ENCODE data around the gene OR6C3.
"Not testable (repeated sequence)": the region's sequence is repeated elsewhere in the genome, so short reads cannot be mapped to it uniquely, and the experiment has no call there.

OR6C3 gene

DNA sequence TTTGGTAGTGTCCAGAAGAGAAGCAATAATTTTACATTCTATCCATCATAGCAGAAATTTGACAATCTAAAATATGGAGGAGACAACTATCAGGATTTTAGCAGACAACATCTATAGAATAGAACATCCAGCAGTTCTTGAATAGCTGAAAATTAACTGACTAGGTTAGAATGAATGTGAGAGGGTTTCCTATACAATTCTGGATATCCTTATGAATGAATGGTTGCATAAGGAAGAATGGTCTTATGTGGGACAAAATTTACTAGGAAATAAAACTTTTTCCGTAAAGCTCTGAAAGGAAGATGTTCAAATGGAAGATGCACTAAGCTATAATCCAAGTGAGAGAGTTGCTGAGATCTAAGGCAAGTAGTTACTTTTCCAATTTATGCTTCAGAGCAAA, at the start of gene OR6C3:
Gene OR6C3 (plus strand): TSS at position 301 of the 400 bp plus-strand sequence. CDS start 955 bp downstream, outside the sequence.
- DNase-seq, result no peak

DNA sequence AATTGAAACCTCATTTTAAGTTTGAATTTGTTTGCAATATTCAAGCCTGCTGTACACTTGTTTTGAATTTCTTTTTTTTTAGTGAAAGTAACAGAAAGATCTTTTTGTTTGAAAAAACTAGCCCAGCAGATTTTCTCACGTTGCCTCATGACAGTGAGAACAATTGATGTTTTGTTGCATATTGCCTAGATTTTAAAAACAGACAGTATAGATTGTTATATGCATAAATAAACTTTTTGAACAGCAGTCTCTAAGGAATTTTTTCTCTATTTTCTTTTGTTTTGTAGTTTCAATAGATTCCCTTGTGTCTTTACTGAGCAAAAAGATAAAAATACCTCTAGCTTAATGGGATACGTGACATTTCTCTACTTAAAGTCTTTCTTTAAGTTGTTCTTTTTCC, 49.6 kb upstream of the OR6C3 start:
- no peak for DNase-seq

DNA sequence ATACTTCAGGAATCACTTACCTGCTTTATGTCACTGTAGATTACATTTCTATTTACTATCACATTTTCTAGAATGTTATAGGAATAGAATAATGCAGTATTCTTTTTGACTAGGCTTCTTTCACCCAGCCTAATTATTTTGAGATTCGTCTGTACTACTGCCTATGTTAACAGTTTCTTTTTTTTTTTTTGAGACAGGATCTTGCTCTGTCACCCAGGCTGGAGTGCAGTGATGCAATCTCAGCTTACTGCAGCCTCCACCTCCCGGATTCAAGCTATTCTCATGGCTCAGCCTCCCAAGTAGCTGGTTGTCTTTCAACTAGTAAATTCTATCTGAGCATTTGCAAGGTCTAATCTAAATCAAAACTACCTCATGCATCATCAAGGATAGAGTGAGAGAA, 40.5 kb upstream of the OR6C3 start:
- DNase-seq, result no peak

DNA sequence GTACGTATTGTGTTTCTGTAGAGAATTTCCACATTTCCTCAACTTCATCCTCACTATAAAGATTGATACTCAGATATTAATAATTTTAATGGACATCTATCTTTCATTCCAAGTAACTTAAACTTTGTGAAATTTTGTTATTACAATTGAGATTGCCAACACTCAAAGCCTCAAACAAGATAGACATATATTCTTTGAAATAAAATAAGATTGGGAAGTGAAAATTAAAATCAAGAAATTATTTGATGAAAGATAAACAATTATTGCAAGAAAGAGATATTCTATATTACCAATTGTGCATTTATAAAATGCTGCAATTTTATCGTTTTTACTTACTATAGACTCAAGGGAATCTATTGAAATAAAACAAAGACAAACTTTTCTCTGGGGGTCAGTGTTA, 34.1 kb upstream of the OR6C3 start, which contains the start of gene OR6C6:
Gene OR6C6 (minus strand): TSS at position 101 of the 400 bp plus-strand sequence. CDS start 1,337 bp downstream, outside the sequence.
- no peak for DNase-seq

DNA sequence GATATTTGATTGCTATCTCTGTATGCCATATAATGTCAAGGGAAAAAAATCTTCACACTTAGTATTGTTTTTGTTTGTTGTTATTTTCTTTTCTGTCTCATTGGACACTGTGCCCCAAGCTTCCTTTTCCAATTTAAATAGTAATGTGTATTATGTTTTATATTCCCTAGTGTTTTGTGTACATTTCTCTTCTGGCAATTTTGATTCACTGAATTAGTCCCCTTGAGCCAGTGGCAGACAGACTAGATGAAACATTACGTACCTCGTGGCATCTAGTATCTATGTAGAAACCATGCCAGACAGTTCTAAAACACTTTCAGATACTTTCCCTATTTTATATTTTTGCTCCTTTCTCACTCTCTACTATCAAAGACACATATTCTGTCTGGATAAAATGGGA, 16.5 kb upstream of the OR6C3 start, which contains the start of gene OR6C1:
Gene OR6C1 (plus strand): TSS at position 301 of the 400 bp plus-strand sequence. CDS start 6,257 bp downstream, outside the sequence.
- DNase-seq, result no peak

DNA sequence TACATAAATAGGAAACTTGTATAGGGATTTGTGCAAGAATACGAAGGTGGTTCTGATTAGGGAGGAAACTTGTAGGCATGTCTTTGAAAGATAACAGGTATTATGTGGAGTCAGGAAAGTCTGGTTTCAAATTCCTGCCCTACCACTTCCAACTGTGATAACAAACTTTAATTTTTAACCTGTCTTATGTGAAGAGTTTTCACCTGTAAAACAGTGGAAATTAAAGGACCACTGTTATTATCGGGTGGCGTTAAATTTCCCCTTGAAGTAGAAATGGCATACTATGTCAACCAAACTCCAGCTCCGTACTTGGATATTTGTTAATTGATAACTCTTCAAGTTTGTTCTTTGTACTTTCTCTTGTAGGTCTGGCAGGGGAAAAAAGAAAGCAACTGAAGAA, 10.3 kb upstream of the OR6C3 start:
- DNase-seq, result no peak

DNA sequence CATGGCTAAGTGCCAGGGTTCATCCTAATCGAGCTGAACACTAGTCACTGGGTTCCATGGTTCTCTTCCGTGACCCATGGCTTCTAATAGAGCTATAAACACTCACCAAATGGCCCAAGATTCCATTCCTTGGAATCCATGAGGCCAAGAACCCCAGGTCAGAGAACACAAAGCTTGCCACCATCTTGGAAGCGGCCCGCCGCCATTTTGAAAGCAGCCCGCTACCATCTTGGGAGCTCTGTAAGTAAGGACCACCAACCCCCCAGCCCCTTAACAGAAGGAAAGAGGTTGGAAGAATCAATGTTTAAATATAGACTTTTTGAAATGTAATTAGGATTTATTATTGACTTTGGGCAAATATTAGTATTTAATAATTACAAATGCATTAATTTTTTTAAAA, 4.7 kb upstream of the OR6C3 start:
- not testable (repeated sequence) for DNase-seq

DNA sequence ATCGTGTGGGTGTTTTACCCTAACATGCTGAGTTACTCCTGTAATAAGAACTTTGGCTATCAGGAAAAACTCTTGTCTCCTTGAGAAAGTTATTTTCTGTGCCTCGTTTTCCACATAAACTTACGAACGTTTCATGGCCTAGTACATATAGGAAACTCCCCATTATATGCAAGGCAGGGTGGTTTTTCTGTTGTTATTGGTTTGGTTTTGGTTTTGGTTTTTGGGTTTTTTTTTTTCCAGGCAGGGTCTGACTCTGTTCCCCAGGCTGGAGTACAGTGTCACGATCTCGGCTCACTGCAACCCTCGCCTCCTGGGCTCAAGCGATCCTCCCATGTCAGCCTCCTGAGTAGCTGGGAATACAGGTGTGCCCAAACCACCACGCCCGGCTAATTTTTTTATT, 5.5 kb downstream of the OR6C3 start:
- DNase-seq, result no peak

DNA sequence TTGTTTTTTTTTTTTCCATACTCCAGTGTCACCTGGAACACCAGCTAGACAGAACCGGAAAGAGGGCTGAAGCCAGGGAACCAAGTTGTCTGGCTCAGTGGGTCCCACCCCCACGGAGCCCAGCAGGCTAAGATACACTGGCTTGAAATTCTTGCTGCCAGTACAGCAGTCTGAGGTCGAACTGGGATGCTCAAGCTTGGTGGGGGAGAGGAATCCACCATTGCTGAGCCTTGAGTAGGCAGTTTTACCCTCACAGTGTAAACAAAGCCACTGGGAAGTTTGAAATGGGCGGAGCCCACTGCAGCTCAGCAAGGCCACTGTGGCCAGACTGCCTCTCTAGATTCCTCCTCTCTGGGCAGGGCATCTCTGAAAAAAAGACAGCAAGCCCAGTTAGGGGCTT, 24.8 kb downstream of the OR6C3 start:
- DNase-seq, result not testable (repeated sequence)

DNA sequence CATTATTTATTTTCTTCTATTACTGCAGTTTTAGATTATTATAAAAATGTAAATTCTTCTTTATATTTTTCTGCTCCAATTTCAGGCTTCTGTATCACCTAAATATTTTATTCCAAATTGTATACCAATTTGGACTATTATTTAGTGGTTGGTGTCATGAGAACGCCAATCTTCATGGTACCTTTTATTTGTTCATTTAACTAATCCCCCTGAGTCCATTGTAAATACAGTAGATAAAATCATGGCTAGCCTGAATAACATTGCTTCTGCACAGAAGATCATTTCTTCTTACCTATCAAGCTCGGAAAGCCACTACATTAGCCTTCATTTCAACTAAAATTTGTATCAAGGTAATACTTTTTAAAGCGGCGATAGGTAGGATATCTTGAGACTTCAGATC, 32.1 kb downstream of the OR6C3 start, which contains the start of gene OR6C75:
Gene OR6C75 (plus strand): TSS at position 301 of the 400 bp plus-strand sequence. CDS start 2,136 bp downstream, outside the sequence.
- DNase-seq, result no peak

DNA sequence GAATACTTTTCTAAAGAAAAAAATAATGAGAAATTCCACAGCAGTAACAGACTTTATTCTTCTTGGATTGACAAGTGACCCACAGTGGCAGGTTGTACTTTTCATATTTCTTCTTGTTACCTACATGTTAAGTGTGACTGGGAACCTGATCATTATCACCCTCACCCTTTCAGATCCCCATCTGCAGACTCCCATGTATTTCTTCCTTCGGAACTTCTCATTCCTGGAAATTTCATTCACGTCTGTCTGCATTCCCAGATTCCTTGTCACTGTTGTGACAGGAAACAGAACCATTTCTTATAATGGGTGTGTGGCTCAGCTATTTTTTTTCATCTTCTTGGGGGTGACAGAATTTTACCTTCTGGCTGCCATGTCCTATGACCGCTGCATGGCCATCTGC, 34.5 kb downstream of the OR6C3 start:
- DNase-seq, result no peak

DNA sequence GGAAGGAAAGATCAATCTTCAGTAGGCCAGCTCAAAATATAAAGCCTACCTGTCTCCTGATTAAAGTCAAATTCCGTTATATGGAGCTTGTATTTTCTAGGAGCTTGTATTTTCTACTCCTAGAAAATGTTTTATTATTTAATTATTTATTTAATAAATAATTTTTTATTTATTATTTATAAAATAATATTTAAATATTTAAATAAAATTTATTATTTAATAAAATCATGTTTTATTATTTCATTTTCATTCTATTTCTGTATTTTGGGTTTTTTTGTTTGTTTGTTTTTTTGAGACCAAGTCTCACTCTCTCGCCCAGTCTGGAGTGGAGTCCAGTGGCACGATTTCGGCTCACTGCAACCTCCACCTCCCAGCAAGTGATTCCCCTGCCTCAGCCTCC, 42.0 kb downstream of the OR6C3 start:
- DNase-seq, result no peak
